ENCODE data around the gene DPAGT1. TPM values are rescaled to one million over a fixed set of nuclear protein-coding genes. Genes with fewer than 3 reads are reported as not detected.

The DPAGT1 gene
- total and polyA plus RNA-seq, 12 donors: 26.8 to 73.9 (median 50.2) TPM

GRCh38 chr11:119056421-119056999, 45.1 kb downstream of the DPAGT1 start:
- 0 to 1% (median 0%) methylated on average over 5 to 47 of the region's 48 CpGs for WGBS, 4 donors
- DNase-seq: peak in 2 of 7 donors; percentile 11 to 33
- intact Hi-C loops (cut with DNase I): loop anchor here in 1 of 2 donors (5.0 kb wide), 1 partner anchor 39 kb away; the partner anchor contains the start of genes RPS25 and TRAPPC4

GRCh38 chr11:119055901-119056300, 45.8 kb downstream of the DPAGT1 start:
- Histone ChIP-seq H3K27ac (no peak overlapping the region), H3K4me3 (peak overlapping the region in 1 of 4 donors; percentile 86), H3K9me3 (replicated peaks in 1 of 3) (no peaks in the 10 kb centered on the region), H3K4me1 (replicated peaks in 1 of 2) (peaks cover 6 to 22% of the 10 kb centered on the region in 2 donors), H3K27me3 (no peaks in the 10 kb centered on the region), H3K36me3 (replicated peaks in 1 of 2) (peaks cover 0 to 45% of the 10 kb centered on the region in 2 donors)
- WGBS, 4 donors: 36 to 48% (median 40%) methylated on average over 6 of the region's 6 CpGs
- DNase-seq: no peak
- intact Hi-C loops (cut with DNase I): loop anchor here in 1 of 2 donors (5.0 kb wide), 1 partner anchor 39 kb away; the partner anchor contains the start of genes RPS25 and TRAPPC4
- no peak for TF ChIP-seq CTCF (IDR thresholded peaks at IDR 0.05)
- TF ChIP-seq POLR2A (IDR thresholded peaks at IDR 0.05): no peak

More at GRCh38 chr11:119056421-119056999, 45.1 kb downstream of the DPAGT1 start:
- H3K4me3 ChIP-seq: peak overlapping the region; percentile 27 to 86 (median 58)
- peak overlapping the region in 4 of 5 donors; percentile 73 to 97 (median 84) for H3K27ac ChIP-seq
- H3K36me3 ChIP-seq (replicated peaks in 1 of 2): peaks cover 0 to 39% of the 10 kb centered on the region in 2 donors
- H3K9me3 ChIP-seq (replicated peaks in 1 of 3): no peaks in the 10 kb centered on the region
- peaks cover 6 to 22% of the 10 kb centered on the region in 2 donors for H3K4me1 ChIP-seq (replicated peaks in 1 of 2)
- TF ChIP-seq POLR2A (IDR thresholded peaks at IDR 0.05): no peak
- no peak for TF ChIP-seq CTCF (IDR thresholded peaks at IDR 0.05)
- H3K27me3 ChIP-seq: no peaks in the 10 kb centered on the region

- Histone ChIP-seq H3K9me3 (replicated peaks in 1 of 3) (no peaks in the 10 kb centered on the region), H3K4me1 (replicated peaks in 1 of 2) (peaks cover 6 to 22% of the 10 kb centered on the region in 2 donors), H3K36me3 (replicated peaks in 1 of 2) (peaks cover 0 to 60% of the 10 kb centered on the region in 2 donors), H3K27ac (no peak overlapping the region), H3K4me3 (no peak overlapping the region), H3K27me3 (no peaks in the 10 kb centered on the region)
- DNase-seq: no peak
- WGBS, 4 donors: 91 to 100% (median 95%) methylated on average over 6 to 10 of the region's 10 CpGs
- TF ChIP-seq POLR2A (IDR thresholded peaks at IDR 0.05) (no peak), CTCF (IDR thresholded peaks at IDR 0.05) (no peak)
- intact Hi-C loops (cut with DNase I): no loop called here
Measured at GRCh38 chr11:119054418-119054817, 47.2 kb downstream of the DPAGT1 start.

GRCh38 chr11:119052163-119052814, 49.4 kb downstream of the DPAGT1 start:
- 91 to 96% (median 94%) methylated on average over 19 to 23 of the region's 23 CpGs for WGBS, 4 donors
- intact Hi-C loops (cut with DNase I): no loop called here
- Histone ChIP-seq H3K4me3 (no peak overlapping the region), H3K36me3 (replicated peaks in 1 of 2) (peaks cover 0 to 81% of the 10 kb centered on the region in 2 donors), H3K9me3 (replicated peaks in 1 of 3) (no peaks in the 10 kb centered on the region), H3K4me1 (replicated peaks in 1 of 2) (peaks cover 6 to 14% of the 10 kb centered on the region in 2 donors), H3K27ac (no peak overlapping the region), H3K27me3 (no peaks in the 10 kb centered on the region)
- no peak for DNase-seq
- TF ChIP-seq POLR2A (IDR thresholded peaks at IDR 0.05) (no peak), CTCF (IDR thresholded peaks at IDR 0.05) (no peak)

All from adrenal gland (tissue), 12 donors.